ENCODE results near the gene ABCC5.

GRCh38 chr3:184058029-184058428, 40.3 kb upstream of the ABCC5 start:
- TF ChIP-seq CTCF (IDR thresholded peaks at IDR 0.05; ENCODE audit: insufficient read depth, low read depth, low read length) (no peak), EZH2 (IDR thresholded peaks at IDR 0.05; ENCODE audit: insufficient read depth, low read length) (no peak)

Measured in astrocyte (in vitro differentiated cells and primary cell).